HFFc6 (cell line): ENCODE data around the gene TLX2. TPM values are rescaled to one million over a fixed set of nuclear protein-coding genes. Genes with fewer than 3 reads are reported as not detected.

Source experiments
- DNase-seq: peaks from one replicate; pipeline ENCODE4 v3.0.0-alpha.2; 2018
- H3K27ac Mint-ChIP-seq: 2 replicates; pipeline ENCODE4 v1.8.0; 2020; ENCODE audit warnings: mild to moderate bottlenecking, mixed read lengths
- H3K27me3 Mint-ChIP-seq: 2 replicates; pipeline ENCODE4 v1.8.0; 2021; ENCODE audit warnings: mild to moderate bottlenecking, moderate library complexity, mixed read lengths; ENCODE audit not compliant: insufficient read depth
- H3K36me3 Mint-ChIP-seq: 2 replicates; pipeline ENCODE4 v1.8.0; 2021; ENCODE audit warnings: low read depth, mixed read lengths
- H3K4me1 Mint-ChIP-seq: 2 replicates; pipeline ENCODE4 v1.8.0; 2020; ENCODE audit warnings: low read depth, mixed read lengths
- H3K4me3 Mint-ChIP-seq: 2 replicates; pipeline ENCODE4 v1.8.0; 2020; ENCODE audit warnings: mild to moderate bottlenecking, moderate library complexity, mixed read lengths
- H3K9me3 Mint-ChIP-seq: 2 replicates; pipeline ENCODE4 v1.8.0; 2020; ENCODE audit warnings: mild to moderate bottlenecking, mixed read lengths
- CTCF ChIP-seq: fragments of 200-600 bp; sonication (generic); IDR thresholded peaks from 2 replicates; pipeline ENCODE4 v1.5.0; 2021; ENCODE audit warnings: antibody characterized with exemption, mild to moderate bottlenecking
- total RNA-seq, 6 experiments: library from RNA; stranded (reverse); fragmentation: NEBNext Ultra II Directional; extraction: Animal tissue kit (Norgen Biotek cat#: 25700); gene quantifications; 2 replicates in 1 of 6; 3 replicates in 5 of 6; pipeline ENCODE4 v1.2.3, GENCODE V29; 2021

TLX2 gene
- total RNA-seq, 6 experiments from 2014 or later, result 0.17 to 0.31 (median 0.21) TPM

- H3K27ac Mint-ChIP-seq, result no peak overlapping the region
- TF ChIP-seq CTCF, result no peak
- no peak overlapping the region for H3K4me3 Mint-ChIP-seq
- DNase-seq, result no peak
- peaks cover 9% of the 10 kb centered on the region for H3K36me3 Mint-ChIP-seq
- no peaks in the 10 kb centered on the region for H3K27me3 Mint-ChIP-seq
- no peaks in the 10 kb centered on the region for H3K9me3 Mint-ChIP-seq
- H3K4me1 Mint-ChIP-seq, result peaks cover 36% of the 10 kb centered on the region
These were observed 20.2 kb downstream of the TLX2 start for GRCh38 chr2:74534411-74534810.

DNA sequence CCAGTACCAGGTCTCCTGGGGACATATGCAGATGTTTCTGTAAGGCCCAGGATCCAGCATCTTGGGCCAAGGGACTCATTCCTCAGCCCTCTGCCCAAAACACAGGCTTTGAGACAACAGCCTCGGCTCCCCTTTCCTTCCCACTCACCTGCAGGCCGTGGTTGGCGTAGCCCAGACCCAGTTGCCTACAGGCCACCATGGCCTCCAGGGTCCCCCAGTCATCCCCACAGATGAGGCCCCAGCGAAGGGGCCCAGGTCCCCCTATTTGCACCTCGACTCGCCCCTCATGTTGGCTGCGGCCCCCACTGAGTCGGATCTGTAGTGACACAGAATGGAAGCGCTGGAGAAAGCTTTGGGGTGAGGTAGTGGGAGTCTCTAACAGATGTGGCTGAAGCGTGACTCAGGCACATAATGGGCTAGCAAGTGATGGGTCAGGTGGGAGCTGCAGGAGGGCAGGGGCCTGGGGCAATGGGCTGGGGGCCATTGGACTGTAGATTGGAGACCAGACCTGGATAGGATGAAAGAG is 21.3 kb downstream of the TLX2 start:
- Mint-ChIP-seq H3K9me3 (no peaks in the 10 kb centered on the region), H3K27me3 (no peaks in the 10 kb centered on the region), H3K4me3 (no peak overlapping the region), H3K36me3 (peaks cover 9% of the 10 kb centered on the region), H3K4me1 (peaks cover 36% of the 10 kb centered on the region), H3K27ac (no peak overlapping the region)
- no peak for TF ChIP-seq CTCF
- DNase-seq, result no peak

- DNase-seq, result no peak
- H3K4me3 Mint-ChIP-seq, result no peak overlapping the region
- peaks cover 9% of the 10 kb centered on the region for H3K36me3 Mint-ChIP-seq
- no peaks in the 10 kb centered on the region for H3K9me3 Mint-ChIP-seq
- H3K27ac Mint-ChIP-seq, result no peak overlapping the region; the same call in 1 of the 2 replicates
- H3K27me3 Mint-ChIP-seq, result no peaks in the 10 kb centered on the region
- peaks cover 28% of the 10 kb centered on the region for H3K4me1 Mint-ChIP-seq
- 0 out of 2 replicates have a peak, but pooled peaks have one; percentile 13 for TF ChIP-seq CTCF
These were observed 22.1 kb downstream of the TLX2 start for GRCh38 chr2:74536166-74536950.

DNA sequence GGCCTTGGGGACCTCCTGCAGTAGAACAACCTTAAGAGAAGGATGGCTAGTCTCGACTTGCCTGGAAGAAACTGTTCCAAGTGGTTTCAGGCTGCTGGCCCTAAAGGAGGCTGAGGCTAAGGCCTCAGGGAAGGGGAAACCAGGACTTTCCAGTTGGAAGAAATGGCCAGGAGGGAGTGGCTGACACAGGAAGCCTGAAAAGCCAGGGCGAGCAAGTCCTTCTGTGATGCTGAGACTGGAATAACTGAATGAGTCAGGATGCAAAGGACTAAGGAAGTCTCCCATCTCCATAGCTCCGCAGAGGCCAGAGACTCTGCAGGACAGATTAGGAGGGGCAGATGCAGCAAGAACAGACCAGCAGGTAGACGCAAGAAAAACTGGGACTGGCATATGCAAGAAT is 22.9 kb downstream of the TLX2 start:
- peaks cover 20% of the 10 kb centered on the region for H3K4me1 Mint-ChIP-seq
- H3K27me3 Mint-ChIP-seq, result no peaks in the 10 kb centered on the region
- DNase-seq, result peak; percentile 19
- peaks cover 6% of the 10 kb centered on the region for H3K36me3 Mint-ChIP-seq
- no peak overlapping the region for H3K4me3 Mint-ChIP-seq
- H3K9me3 Mint-ChIP-seq, result no peaks in the 10 kb centered on the region
- TF ChIP-seq CTCF, result no peak
- peak overlapping the region; percentile 65 for H3K27ac Mint-ChIP-seq

GRCh38 chr2:74538881-74539339 is 24.7 kb downstream of the TLX2 start:
- Mint-ChIP-seq H3K4me1 (peaks cover 13% of the 10 kb centered on the region), H3K36me3 (no peaks in the 10 kb centered on the region; the same call in 1 of the 2 replicates), H3K27me3 (no peaks in the 10 kb centered on the region), H3K9me3 (no peaks in the 10 kb centered on the region), H3K4me3 (no peak overlapping the region), H3K27ac (no peak overlapping the region)
- DNase-seq, result no peak
- no peak for TF ChIP-seq CTCF
